ENCODE data around the gene SLC44A3.
A peak's percentile ranks its signal among the peaks of the same experiment; 100 is the strongest.
"Not testable (repeated sequence)": the region's sequence is repeated elsewhere in the genome, so short reads cannot be mapped to it uniquely, and the experiment has no call there.

Gene SLC44A3

GRCh38 chr1:94836891-94837290 lies 16.7 kb downstream of the SLC44A3 start:
- DNase-seq (ENCODE audit: low read depth in 2 of 2), result no peak

DNA sequence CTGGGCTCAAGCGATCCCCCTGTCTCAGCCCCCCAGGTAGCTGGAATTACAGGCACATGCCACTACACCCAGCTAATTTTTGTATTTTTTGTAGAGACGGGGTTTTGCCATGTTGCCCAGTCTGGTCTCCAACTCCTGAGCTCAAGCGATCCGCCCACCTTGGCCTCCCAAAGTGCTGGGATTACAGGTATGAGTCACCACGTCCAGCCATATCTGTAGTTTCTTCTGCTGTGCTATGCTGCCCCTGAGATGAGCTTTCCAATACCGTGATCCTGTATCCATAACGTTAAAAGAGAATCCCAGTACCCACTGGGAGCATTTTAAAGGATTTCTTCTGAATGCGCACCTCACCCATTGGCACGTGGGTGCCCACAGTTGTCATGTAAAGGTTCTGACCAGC lies 20.2 kb downstream of the SLC44A3 start:
- not testable (repeated sequence) for DNase-seq (ENCODE audit: low read depth in 2 of 2)

DNA sequence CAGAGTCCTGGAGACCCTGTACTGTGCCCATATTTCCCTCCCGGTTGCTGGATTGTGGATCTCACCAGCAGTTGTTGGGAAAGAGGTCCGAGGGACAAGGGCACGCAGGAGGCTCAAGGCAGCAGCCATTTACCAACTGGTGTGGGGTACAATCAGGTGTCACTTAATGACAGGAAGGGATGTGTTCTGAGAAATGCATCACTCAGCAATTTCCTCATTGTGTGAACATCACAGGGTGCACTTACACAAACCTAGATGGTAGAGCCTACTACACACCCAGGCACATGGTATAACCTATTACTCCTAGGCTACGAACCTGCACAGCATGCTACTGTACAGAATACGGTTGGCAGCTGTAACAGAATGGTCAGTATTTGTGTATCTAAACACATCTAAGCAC lies 20.7 kb downstream of the SLC44A3 start:
- DNase-seq (ENCODE audit: low read depth in 2 of 2), result no peak

- no peak for DNase-seq (ENCODE audit: low read depth in 2 of 2)
Measured at GRCh38 chr1:94843430-94843829, 23.3 kb downstream of the SLC44A3 start.

DNA sequence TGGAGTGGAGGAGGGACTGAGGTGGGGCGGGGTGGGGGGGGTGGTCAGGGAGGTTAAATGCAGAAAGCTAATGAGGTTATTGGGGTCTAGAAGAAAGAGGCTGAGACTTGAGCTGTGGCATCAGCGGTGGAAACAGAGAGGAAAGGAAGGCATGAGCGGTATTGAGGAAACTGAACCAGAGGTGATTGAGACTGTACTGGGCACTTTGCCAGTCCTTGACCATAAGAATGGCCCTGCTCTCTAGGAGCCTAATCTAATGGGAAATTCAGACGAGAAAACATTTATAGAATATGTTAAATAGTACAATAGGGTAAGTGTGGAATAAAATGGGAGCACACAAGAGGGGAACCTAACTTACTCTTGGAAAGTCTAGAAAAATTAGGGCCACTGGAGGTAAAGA lies 23.7 kb downstream of the SLC44A3 start:
- no peak for DNase-seq (ENCODE audit: low read depth in 2 of 2)

DNA sequence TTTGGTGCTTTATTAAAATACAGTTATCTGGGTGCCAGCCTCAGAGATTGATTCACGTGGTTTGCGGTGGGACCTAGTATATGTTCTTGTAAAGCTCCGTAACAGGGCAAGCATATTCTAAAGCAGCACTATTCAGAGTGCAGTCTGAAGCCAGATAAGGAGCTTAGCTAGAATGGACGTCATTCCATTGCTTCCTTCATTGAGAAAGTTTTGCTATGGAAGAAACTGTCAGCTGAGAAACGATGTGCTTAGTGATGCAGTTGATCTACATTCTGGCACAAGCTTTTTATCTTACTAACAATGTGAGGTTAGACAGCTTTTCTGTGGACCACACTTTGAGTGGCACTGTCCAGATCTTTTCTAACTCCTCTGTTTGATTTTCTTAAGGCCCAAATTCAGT lies 26.2 kb downstream of the SLC44A3 start:
- no peak for DNase-seq (ENCODE audit: low read depth in 2 of 2)

GRCh38 chr1:94851571-94851970 lies 31.4 kb downstream of the SLC44A3 start:
- no peak for DNase-seq (ENCODE audit: low read depth in 2 of 2)

DNA sequence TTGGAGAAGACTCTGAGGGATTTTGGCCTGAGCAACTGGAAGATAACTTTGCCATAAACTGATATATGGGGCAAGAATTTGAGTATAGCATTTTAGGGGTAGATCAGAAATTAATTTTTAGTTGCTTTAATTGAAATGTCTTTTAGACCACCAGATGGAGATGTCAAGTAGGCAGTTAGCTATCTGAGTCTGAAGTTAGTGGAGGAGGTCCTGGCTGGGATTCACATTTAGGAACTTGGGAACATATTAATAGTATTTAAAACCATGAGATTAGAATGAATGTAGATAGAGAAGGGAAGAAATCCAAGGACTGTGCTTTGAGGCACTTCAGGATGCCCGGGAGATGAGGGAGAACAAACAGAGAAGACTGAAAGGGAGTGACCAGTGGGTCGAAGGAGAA lies 32.6 kb downstream of the SLC44A3 start:
- no peak for DNase-seq (ENCODE audit: low read depth in 2 of 2)

DNA sequence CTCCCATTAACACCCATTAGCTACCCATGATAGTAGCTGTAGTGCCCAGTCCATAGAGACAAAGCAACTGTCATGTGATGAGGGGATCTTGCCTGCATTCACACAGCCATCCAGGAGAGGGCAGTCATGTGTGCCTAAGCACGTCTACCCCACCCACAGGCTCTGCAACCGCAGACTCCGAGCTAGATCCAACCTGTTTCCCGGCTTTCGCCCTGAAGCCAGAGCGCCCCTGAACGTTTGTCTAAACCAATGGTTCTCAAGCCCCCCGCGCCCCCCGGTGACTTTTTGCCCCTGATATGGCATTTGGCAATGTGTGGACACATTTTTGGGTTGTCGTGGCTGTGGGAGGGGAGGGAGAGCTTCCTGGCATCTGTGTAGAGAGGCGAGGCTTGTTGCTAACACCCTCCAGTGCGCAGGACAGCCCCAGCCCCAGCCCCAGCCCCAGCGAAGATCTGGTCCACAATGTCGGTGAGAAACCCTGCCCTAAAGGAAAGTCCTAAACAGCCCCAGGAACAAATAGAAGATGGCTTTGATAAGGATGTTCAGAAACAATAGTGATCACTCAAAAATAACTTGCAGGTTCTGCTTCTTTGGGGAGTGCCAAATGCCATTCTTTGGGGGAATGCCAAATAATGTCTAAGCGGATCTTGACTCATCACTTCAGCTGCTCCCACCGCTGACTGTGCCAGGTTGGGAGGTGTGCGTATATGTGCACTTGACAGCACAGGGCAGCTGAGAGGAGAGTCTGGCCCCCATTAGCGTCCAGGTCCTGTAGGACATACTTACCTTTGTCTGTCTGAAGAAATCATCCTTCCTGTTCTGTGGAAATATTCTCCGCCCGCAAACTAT lies 34.5 kb downstream of the SLC44A3 start:
- DNase-seq (ENCODE audit: low read depth in 2 of 2), result peak; percentile 49 to 57

DNA sequence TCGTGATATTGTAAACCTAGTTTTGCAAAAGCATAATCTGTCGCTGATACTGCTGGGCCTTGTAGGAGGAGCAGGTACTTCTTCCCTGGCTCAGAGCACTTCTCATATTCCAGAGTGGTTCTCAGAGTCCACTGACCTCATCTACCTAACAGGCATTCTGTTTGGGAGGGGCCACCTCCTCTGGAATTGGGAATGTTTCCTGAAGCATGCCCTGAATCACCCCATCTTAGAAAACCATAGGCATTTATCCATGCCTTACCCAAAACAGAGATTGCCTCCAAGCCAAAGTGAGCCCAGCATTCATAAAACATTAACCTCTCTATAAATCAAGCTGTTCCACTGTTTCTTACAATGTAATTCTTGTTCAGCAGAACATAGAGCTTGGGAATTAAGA lies 35.1 kb downstream of the SLC44A3 start:
- no peak for DNase-seq (ENCODE audit: low read depth in 2 of 2)

- no peak for DNase-seq (ENCODE audit: low read depth in 2 of 2)
Measured at GRCh38 chr1:94856004-94856403, 35.8 kb downstream of the SLC44A3 start.

GRCh38 chr1:94856868-94857267 lies 36.7 kb downstream of the SLC44A3 start:
- no peak for DNase-seq (ENCODE audit: low read depth in 2 of 2)

GRCh38 chr1:94858276-94858675 lies 38.1 kb downstream of the SLC44A3 start:
- no peak for DNase-seq (ENCODE audit: low read depth in 2 of 2)

DNA sequence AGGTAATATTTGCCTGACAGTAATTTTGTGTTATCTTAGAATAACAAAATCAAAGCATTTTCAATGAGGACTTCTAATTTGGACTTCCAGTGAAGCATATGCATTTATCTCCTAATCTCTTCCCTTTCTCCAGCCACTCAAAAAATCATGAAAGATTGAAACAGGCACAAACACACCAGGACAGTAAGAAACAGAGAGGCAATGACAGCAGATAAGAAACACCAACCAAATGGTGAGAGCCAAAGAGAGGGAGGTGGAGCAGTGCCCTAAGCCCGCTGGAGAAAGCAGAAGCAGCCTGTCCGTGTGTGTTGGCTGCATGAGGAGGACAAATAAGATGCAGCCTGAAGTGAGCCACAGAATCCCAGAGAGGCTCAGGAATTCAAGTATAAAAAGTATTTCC lies 39.0 kb downstream of the SLC44A3 start:
- no peak for DNase-seq (ENCODE audit: low read depth in 2 of 2)

- DNase-seq (ENCODE audit: low read depth in 2 of 2), result no peak
Measured at GRCh38 chr1:94862718-94863117, 42.6 kb downstream of the SLC44A3 start.

- DNase-seq (ENCODE audit: low read depth in 2 of 2), result no peak
Measured at GRCh38 chr1:94863297-94863911, 43.2 kb downstream of the SLC44A3 start.

DNA sequence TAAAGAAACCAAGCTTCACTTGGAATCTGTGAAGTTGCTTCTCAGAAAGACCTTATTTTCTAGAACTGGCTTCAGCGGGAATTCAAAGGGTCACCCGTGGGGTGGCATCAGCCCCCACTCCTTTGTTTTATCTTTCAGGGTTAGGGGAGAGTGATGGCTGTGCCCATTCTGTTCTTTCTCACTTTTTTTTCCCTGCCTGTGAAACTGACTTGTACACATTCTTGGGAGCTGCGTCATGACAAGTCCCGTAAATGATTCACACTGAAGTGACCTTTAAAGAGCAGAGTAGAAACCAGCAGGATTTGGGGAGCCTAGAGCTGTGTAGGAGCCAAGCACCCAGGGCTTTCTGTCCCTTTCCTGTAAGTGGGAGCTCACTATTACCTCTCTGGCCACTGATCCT lies 43.8 kb downstream of the SLC44A3 start:
- DNase-seq (ENCODE audit: low read depth in 2 of 2), result no peak

GRCh38 chr1:94864821-94865220 lies 44.7 kb downstream of the SLC44A3 start:
- no peak for DNase-seq (ENCODE audit: low read depth in 2 of 2)

- no peak for DNase-seq (ENCODE audit: low read depth in 2 of 2)
Measured at GRCh38 chr1:94865360-94865759, 45.2 kb downstream of the SLC44A3 start.

- DNase-seq (ENCODE audit: low read depth in 2 of 2), result no peak
Measured at GRCh38 chr1:94866164-94866807, 46.1 kb downstream of the SLC44A3 start.

GRCh38 chr1:94871031-94871430 lies 50.9 kb downstream of the SLC44A3 start:
- DNase-seq (ENCODE audit: low read depth in 2 of 2), result no peak

DNA sequence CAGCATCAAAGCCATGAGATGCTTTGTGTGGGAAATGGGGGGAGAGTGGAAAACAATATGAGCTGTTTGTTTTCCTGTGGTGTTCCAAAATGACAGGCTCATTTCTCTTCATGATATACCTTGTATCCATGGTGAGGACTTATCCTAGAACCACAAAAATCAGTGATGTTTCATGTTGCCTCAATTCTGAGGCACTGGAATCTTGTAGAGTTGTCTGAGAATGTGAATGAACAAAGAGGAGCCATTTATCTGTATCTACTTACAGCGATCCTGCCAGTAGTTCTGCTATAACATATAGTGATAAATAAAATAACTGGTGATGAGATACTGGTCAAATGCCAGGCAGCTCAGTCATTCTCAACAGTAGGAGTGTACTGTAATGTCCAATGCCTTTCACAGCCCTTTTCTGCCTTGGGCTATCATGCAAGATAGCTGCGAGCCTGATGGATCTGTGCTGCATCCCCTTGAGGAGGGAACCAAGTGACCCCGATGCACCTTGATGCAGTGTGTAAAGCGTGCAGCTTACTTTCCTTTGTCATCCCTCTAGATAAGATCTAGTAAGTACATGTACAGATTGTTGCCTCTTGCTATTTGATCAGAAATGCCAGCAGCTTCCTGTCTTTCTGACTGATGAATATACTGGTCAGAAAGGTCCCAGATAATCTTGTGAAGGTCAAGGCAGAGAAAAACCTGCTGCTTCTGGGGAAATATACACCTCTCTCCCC lies 52.8 kb downstream of the SLC44A3 start:
- DNase-seq (ENCODE audit: low read depth in 2 of 2), result no peak

Data from stimulated activated CD8-positive, alpha-beta memory T cell treated with anti-CD3 and anti-CD28 coated beads, Interleukin-15, amount 100 ng/mL, for 48 hours (primary cell).